Astrocyte (in vitro differentiated cells and primary cell): Measurements from ENCODE around the gene PPP4R2. TPM values are rescaled to one million over a fixed set of nuclear protein-coding genes. Genes with fewer than 3 reads are reported as not detected.

Source experiments
- DNase-seq: peaks from one replicate; pipeline ENCODE4 v3.0.0-alpha.2; 2010; ENCODE audit warnings: low read depth
- FAIRE-seq: peaks from 2 replicates; lab custom pipeline; 2011; peaks lifted over from hg19 to GRCh38; lab: Jason Lieb, UNC
- H2AFZ ChIP-seq: 2 replicates; pipeline ENCODE4 v1.6.0; 2012; ENCODE audit warnings: low read depth, low read length, inconsistent platforms
- H3K27ac ChIP-seq: 2 replicates; pipeline ENCODE4 v1.5.1; 2011; ENCODE audit warnings: low read depth, low read length, inconsistent platforms
- H3K27me3 ChIP-seq: 2 replicates; pipeline ENCODE4 v1.6.0; 2011; ENCODE audit warnings: low read length, inconsistent platforms; ENCODE audit not compliant: insufficient read depth
- H3K36me3 ChIP-seq: 2 replicates; pipeline ENCODE4 v1.5.1; 2011; ENCODE audit warnings: low read length, inconsistent platforms; ENCODE audit not compliant: insufficient read depth
- H3K4me1 ChIP-seq: 2 replicates; pipeline ENCODE4 v1.5.1; 2011; ENCODE audit warnings: low read length, inconsistent platforms; ENCODE audit not compliant: insufficient read depth
- H3K4me2 ChIP-seq: 2 replicates; pipeline ENCODE4 v1.6.0; 2012; ENCODE audit warnings: low read length, inconsistent platforms
- H3K4me3 ChIP-seq: 2 replicates; pipeline ENCODE4 v1.5.1; 2011; ENCODE audit warnings: low read depth, mild to moderate bottlenecking, low read length, inconsistent platforms; ENCODE audit not compliant: insufficient read depth
- H3K79me2 ChIP-seq: 2 replicates; pipeline ENCODE4 v1.6.0; 2012; ENCODE audit warnings: mild to moderate bottlenecking, low read length, inconsistent platforms; ENCODE audit not compliant: insufficient read depth
- H3K9ac ChIP-seq: 2 replicates; pipeline ENCODE4 v1.6.0; 2012; ENCODE audit warnings: mild to moderate bottlenecking, low read length, inconsistent platforms
- H3K9me3 ChIP-seq: 2 replicates; pipeline ENCODE4 v1.5.1; 2012; ENCODE audit warnings: low read depth, mild to moderate bottlenecking, low read length, inconsistent platforms; ENCODE audit not compliant: insufficient read depth
- H4K20me1 ChIP-seq: 2 replicates; pipeline ENCODE4 v1.6.0; 2012; ENCODE audit warnings: low read length, inconsistent platforms; ENCODE audit not compliant: insufficient read depth
- H3K27ac Mint-ChIP-seq: one replicate; pipeline ENCODE4 v1.8.0; 2021; ENCODE audit warnings: mild to moderate bottlenecking, mixed read lengths; ENCODE audit not compliant: unreplicated experiment
- H3K27me3 Mint-ChIP-seq: one replicate; pipeline ENCODE4 v1.8.0; 2021; ENCODE audit warnings: low read depth, mixed read lengths; ENCODE audit not compliant: unreplicated experiment
- H3K36me3 Mint-ChIP-seq: one replicate; pipeline ENCODE4 v1.8.0; 2021; ENCODE audit warnings: low read depth, mixed read lengths; ENCODE audit not compliant: unreplicated experiment
- H3K4me1 Mint-ChIP-seq: one replicate; pipeline ENCODE4 v1.8.0; 2021; ENCODE audit warnings: low read depth, mixed read lengths; ENCODE audit not compliant: unreplicated experiment
- H3K4me3 Mint-ChIP-seq: one replicate; pipeline ENCODE4 v1.8.0; 2021; ENCODE audit warnings: mild to moderate bottlenecking, moderate library complexity, mixed read lengths; ENCODE audit not compliant: unreplicated experiment
- H3K9me3 Mint-ChIP-seq: one replicate; pipeline ENCODE4 v1.8.0; 2021; ENCODE audit warnings: mild to moderate bottlenecking, mixed read lengths; ENCODE audit not compliant: unreplicated experiment
- EZH2 ChIP-seq: IDR thresholded peaks from 2 replicates; pipeline ENCODE4 v1.6.1; 2012; ENCODE audit warnings: mild to moderate bottlenecking, low read length, inconsistent platforms; ENCODE audit not compliant: insufficient read depth
- total RNA-seq: library from RNA; stranded (reverse); gene quantifications from 2 replicates; pipeline ENCODE4 v1.2.1, GENCODE V29; 2021
- TF ChIP-seq, protein P1 (sequence below): IDR thresholded peaks from 2 replicates; pipeline ENCODE4 v1.5.1; 2011; ENCODE audit warnings: low read depth, mild to moderate bottlenecking, inconsistent platforms, low read length, moderate library complexity; ENCODE audit not compliant: insufficient read depth

The PPP4R2 gene
- total RNA-seq, 1 donor from 2014 or later: 98.5 TPM

DNA sequence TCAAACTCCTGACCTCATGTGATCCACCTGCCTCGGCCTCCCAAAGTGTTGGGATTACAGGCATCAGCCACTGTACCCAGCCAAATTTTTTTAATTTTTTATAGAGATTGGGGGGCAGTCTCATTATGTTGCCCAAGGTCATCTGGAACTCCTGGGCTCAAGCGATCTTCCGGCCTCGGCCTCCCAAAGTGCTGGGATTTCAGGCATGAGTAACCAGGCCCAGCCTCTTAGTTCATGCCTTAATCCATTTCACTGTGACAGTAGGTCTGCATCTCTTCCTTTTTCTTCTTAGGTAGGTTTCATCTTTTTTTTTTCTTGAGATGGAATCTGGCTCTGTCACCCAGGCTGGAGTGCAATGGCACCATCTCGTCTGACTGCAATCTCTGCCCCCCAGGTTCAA lies 37.3 kb upstream of the PPP4R2 start:
- H3K79me2 ChIP-seq: no peaks in the 10 kb centered on the region
- peaks cover 3% of the 10 kb centered on the region for H3K36me3 ChIP-seq
- no peak for TF ChIP-seq EZH2
- TF ChIP-seq, protein P1, sequence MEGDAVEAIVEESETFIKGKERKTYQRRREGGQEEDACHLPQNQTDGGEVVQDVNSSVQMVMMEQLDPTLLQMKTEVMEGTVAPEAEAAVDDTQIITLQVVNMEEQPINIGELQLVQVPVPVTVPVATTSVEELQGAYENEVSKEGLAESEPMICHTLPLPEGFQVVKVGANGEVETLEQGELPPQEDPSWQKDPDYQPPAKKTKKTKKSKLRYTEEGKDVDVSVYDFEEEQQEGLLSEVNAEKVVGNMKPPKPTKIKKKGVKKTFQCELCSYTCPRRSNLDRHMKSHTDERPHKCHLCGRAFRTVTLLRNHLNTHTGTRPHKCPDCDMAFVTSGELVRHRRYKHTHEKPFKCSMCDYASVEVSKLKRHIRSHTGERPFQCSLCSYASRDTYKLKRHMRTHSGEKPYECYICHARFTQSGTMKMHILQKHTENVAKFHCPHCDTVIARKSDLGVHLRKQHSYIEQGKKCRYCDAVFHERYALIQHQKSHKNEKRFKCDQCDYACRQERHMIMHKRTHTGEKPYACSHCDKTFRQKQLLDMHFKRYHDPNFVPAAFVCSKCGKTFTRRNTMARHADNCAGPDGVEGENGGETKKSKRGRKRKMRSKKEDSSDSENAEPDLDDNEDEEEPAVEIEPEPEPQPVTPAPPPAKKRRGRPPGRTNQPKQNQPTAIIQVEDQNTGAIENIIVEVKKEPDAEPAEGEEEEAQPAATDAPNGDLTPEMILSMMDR: no peak
- no peaks in the 10 kb centered on the region for H4K20me1 ChIP-seq
- H3K27ac ChIP-seq: no peak overlapping the region
- H3K9me3 ChIP-seq: no peaks in the 10 kb centered on the region
- no peaks in the 10 kb centered on the region for H3K27me3 Mint-ChIP-seq
- no peaks in the 10 kb centered on the region for H3K4me1 ChIP-seq
- H2AFZ ChIP-seq: no peak overlapping the region
- H3K9ac ChIP-seq: no peak overlapping the region
- H3K27me3 ChIP-seq: no peaks in the 10 kb centered on the region
- no peak overlapping the region for H3K4me2 ChIP-seq
- peaks cover 17% of the 10 kb centered on the region for H3K36me3 Mint-ChIP-seq
- H3K4me1 Mint-ChIP-seq: peaks cover 5% of the 10 kb centered on the region
- H3K4me3 Mint-ChIP-seq: no peak overlapping the region
- no peak overlapping the region for H3K27ac Mint-ChIP-seq
- FAIRE-seq (no peak), DNase-seq (no peak)
- peaks cover 2% of the 10 kb centered on the region for H3K9me3 Mint-ChIP-seq
- no peak overlapping the region for H3K4me3 ChIP-seq

DNA sequence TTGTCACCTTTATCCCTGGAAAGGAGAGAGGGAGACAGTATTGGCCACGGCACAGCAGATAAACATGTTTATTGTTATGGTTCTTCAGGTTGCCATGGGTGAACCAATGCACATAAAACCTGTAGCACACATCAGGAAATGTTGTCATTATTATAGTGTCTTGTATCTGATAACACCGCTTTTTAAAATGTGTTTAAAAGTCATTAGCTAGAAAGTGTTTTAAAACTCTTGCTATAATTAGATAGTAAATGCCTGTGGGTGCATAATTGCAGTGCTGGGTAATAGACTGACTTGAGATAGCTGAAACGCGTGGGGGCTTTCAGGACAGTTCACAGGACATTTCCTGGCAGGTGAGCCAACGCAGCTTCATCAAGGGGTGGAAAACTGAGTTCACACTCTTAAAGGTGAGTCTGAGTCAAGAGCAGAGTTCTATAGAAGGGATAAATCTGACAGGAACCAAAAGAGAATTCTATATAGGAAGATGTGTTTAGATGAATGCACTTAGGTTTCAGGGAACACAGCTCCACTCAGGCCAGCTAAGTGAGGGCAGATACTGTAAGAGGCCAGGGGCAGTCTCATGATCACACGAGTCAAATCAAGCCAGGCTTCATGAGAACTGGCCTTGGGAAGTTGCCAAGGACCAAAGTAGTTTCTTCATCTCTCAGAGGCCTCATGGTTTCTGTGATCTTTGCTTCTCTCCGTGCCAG lies 35.6 kb upstream of the PPP4R2 start:
- no peak overlapping the region for H3K4me3 ChIP-seq
- Mint-ChIP-seq H3K4me1 (peaks cover 5% of the 10 kb centered on the region), H3K27me3 (no peaks in the 10 kb centered on the region), H3K4me3 (no peak overlapping the region), H3K27ac (no peak overlapping the region), H3K36me3 (peaks cover 22% of the 10 kb centered on the region), H3K9me3 (peaks cover 2% of the 10 kb centered on the region)
- no peak for FAIRE-seq
- H3K27me3 ChIP-seq: no peaks in the 10 kb centered on the region
- H3K9me3 ChIP-seq: no peaks in the 10 kb centered on the region
- H4K20me1 ChIP-seq: no peaks in the 10 kb centered on the region
- H3K9ac ChIP-seq: no peak overlapping the region
- H3K4me2 ChIP-seq: no peak overlapping the region
- H3K4me1 ChIP-seq: no peaks in the 10 kb centered on the region
- no peaks in the 10 kb centered on the region for H3K79me2 ChIP-seq
- DNase-seq: no peak
- H3K36me3 ChIP-seq: peaks cover 3% of the 10 kb centered on the region
- H2AFZ ChIP-seq: no peak overlapping the region
- no peak overlapping the region for H3K27ac ChIP-seq
- TF ChIP-seq EZH2: no peak
- TF ChIP-seq, protein P1: no peak

DNA sequence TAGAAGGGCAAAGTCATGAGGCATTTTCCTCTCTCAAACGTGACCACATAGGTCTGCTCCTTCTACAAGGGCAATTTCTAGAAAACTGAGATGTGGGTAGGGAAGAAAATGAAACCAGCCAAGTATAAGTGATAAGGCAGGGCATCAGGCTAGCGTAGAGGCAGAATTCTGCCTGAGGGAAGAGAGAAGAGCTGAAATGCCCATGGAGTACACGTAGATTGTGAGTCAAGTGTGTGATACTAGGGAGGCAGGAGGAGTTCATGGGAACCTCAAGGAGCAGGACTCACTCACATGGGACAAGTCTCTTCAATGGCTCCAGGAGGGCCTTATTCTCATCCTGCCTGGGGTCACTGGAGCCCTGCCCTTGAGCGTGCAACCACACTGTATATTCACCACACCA lies 34.9 kb upstream of the PPP4R2 start:
- Mint-ChIP-seq H3K27ac (no peak overlapping the region), H3K4me1 (peaks cover 5% of the 10 kb centered on the region), H3K4me3 (no peak overlapping the region), H3K9me3 (peaks cover 2% of the 10 kb centered on the region), H3K27me3 (no peaks in the 10 kb centered on the region), H3K36me3 (peaks cover 22% of the 10 kb centered on the region)
- DNase-seq: no peak
- Histone ChIP-seq H3K9me3 (no peaks in the 10 kb centered on the region), H3K36me3 (peaks cover 3% of the 10 kb centered on the region), H4K20me1 (no peaks in the 10 kb centered on the region), H2AFZ (no peak overlapping the region), H3K4me1 (no peaks in the 10 kb centered on the region), H3K4me2 (no peak overlapping the region), H3K9ac (no peak overlapping the region), H3K27ac (no peak overlapping the region), H3K4me3 (no peak overlapping the region), H3K27me3 (no peaks in the 10 kb centered on the region), H3K79me2 (no peaks in the 10 kb centered on the region)
- no peak for FAIRE-seq
- TF ChIP-seq, protein P1: no peak
- no peak for TF ChIP-seq EZH2
